ENCODE results near the gene SMARCC1. TPM values are rescaled to one million over a fixed set of nuclear protein-coding genes. Genes with fewer than 3 reads are reported as not detected.

SMARCC1 gene
- polyA plus RNA-seq, 4 donors: 115 to 143 (median 136) TPM

- DNase-seq (ENCODE audit: low read depth in 4 of 4, low spot score in 3 of 4): no peak
Observed at GRCh38 chr3:47641739-47642138, 140.0 kb downstream of the SMARCC1 start.

DNA sequence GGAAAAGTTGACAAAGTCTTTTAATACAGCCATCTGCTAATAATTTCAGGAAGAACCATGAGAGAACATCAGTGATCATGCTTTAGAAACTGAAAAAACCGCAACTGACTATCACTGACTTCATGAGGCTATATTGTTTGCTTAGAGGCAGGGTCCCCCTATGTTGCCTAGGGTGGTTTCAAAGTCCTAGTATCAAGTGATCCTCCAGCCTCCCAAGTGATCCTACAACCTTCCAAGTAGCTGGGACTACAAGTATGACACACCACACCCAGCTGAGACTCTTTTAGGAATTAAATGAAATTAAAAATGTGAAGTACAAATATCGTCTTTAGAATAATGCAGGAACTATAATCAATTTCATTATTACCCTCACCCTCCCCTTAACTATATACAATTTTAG lies 144.8 kb downstream of the SMARCC1 start:
- DNase-seq (ENCODE audit: low read depth in 4 of 4, low spot score in 3 of 4): no peak

GRCh38 chr3:47636225-47636624 lies 145.5 kb downstream of the SMARCC1 start:
- DNase-seq (ENCODE audit: low read depth in 4 of 4, low spot score in 3 of 4): no peak

DNA sequence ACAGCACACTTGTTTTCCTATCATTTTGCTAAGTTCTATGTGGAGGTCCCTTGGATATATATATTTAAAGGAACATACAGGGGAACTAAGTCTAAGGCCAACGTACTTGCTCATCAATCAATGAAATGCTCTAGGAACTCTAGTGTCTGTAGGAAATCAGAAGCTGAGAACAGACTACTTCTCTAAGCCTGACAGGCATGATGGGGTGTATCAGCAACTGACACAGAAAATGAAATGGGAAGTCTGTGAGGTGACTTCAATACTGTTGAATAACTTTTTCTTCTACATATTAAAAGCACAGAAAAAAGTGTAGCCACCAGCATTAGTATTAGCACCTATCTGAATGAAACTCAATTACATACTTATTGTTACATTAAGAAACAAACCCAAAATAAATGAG lies 146.2 kb downstream of the SMARCC1 start:
- DNase-seq (ENCODE audit: low read depth in 4 of 4, low spot score in 3 of 4): no peak

- DNase-seq (ENCODE audit: low read depth in 4 of 4, low spot score in 3 of 4): no peak
Observed at GRCh38 chr3:47634996-47635395, 146.7 kb downstream of the SMARCC1 start.

- DNase-seq (ENCODE audit: low read depth in 4 of 4, low spot score in 3 of 4): no peak
Observed at GRCh38 chr3:47630810-47631209, 150.9 kb downstream of the SMARCC1 start.

GRCh38 chr3:47629770-47630169 lies 151.9 kb downstream of the SMARCC1 start:
- DNase-seq (ENCODE audit: low read depth in 4 of 4, low spot score in 3 of 4): no peak

DNA sequence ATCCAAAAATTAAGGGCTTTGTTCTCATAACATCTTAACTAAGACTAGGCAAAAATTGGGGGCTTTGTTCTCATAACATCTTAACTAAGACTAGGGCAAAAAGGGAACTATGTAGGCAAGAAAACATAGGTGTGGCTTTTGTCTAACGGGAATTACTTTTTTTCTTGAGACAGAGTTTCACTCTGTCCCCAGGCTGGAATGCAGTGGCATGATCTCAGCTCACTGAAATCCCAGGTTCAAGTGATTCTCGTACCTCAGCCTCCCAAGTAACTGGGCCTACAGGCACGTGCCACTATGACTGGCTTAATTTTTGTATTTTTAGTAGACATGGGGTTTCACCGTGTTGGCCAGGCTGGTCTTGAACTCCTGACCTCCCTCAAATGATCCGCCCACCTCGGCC lies 153.3 kb downstream of the SMARCC1 start:
- no peak for DNase-seq (ENCODE audit: low read depth in 4 of 4, low spot score in 3 of 4)

GRCh38 chr3:47622671-47623461 lies 158.8 kb downstream of the SMARCC1 start:
- DNase-seq (ENCODE audit: low read depth in 4 of 4, low spot score in 3 of 4): no peak

DNA sequence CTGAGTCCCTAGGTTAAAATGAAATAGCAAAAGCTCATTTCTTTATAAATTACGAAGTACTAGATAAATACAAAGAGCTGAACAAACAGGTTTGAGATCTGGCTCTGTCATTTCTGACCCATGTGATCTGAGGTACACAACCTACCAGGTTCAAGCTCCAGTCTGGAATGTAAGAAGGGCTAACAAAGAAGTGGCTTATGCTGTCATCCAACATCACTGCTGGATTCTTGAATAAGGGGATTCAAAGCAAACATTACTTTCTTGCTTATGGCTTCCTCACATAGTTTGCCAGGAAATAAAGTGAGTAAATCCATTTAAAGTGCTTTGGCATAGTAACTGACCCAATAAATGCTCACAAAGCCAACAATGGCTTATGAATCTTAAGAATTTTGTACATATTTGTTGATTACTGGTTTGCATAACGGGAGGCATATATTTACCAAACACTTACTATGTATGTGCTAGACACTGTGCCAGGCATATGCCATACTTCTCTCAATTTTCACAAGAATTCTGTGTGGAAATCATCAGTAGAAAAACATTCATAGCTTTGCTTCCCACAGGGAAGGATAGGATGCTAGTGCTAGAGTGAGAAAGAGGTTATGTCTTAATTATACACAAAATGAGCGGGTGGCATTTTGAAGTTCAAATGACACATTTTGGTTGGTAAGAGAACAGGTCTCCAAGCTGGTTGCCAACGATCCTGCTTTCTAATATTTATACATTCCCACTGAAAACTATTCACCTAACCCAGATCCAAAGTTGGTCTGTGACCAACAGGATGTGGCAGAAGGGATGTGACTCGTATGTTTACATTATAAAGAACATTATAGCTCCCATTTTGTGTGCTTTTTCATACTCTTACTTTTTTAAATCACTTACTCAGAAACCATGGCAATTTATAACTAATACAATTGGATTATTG lies 164.3 kb downstream of the SMARCC1 start:
- no peak for DNase-seq (ENCODE audit: low read depth in 4 of 4, low spot score in 3 of 4)

- no peak for DNase-seq (ENCODE audit: low read depth in 4 of 4, low spot score in 3 of 4)
Observed at GRCh38 chr3:47614788-47615187, 166.9 kb downstream of the SMARCC1 start.

DNA sequence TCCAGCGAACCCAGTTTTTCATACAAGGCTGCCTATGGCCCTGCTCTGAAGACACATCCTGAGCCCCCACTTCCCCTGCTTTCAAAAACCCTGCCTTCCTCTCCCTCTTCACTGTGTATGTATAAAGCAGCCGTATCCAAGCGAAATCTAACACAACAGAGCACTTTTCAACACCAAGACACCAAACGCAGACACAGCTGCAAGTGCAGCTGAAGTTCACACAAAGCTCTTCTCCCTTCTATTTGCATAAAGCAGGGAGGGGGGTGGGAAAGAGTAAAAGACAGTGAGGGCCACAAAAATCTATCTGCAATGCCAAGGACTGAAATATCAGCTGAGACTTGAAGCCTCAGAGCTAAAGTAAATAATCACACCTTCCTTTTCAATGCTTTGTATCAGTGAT lies 168.0 kb downstream of the SMARCC1 start:
- no peak for DNase-seq (ENCODE audit: low read depth in 4 of 4, low spot score in 3 of 4)

GRCh38 chr3:47612879-47613278 lies 168.8 kb downstream of the SMARCC1 start:
- no peak for DNase-seq (ENCODE audit: low read depth in 4 of 4, low spot score in 3 of 4)

- no peak for DNase-seq (ENCODE audit: low read depth in 4 of 4, low spot score in 3 of 4)
Observed at GRCh38 chr3:47612178-47612577, 169.5 kb downstream of the SMARCC1 start.

- DNase-seq (ENCODE audit: low read depth in 4 of 4, low spot score in 3 of 4): no peak
Observed at GRCh38 chr3:47611576-47611975, 170.1 kb downstream of the SMARCC1 start.

- DNase-seq (ENCODE audit: low read depth in 4 of 4, low spot score in 3 of 4): no peak
Observed at GRCh38 chr3:47610583-47610982, 171.1 kb downstream of the SMARCC1 start.

- no peak for DNase-seq (ENCODE audit: low read depth in 4 of 4, low spot score in 3 of 4)
Observed at GRCh38 chr3:47607335-47607734, 174.4 kb downstream of the SMARCC1 start.

DNA sequence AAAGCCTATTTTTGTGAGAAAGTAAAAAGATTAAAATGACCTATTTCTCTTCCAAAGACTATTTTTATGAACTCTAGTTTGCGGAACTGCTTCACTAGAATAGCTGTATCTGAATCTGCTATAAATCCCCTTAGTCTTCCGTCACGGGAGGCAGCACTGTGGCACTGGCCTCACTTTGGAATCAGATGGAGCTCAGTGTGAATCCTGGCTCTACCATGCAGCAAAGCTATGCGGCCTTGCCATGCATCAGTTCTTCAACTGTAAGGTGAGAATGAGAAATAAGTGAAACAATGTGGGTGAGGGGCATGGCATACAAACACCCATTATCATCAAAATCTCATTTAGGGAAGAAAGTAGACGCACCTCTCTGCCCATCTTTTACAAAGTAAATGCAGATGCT lies 175.5 kb downstream of the SMARCC1 start:
- no peak for DNase-seq (ENCODE audit: low read depth in 4 of 4, low spot score in 3 of 4)

DNA sequence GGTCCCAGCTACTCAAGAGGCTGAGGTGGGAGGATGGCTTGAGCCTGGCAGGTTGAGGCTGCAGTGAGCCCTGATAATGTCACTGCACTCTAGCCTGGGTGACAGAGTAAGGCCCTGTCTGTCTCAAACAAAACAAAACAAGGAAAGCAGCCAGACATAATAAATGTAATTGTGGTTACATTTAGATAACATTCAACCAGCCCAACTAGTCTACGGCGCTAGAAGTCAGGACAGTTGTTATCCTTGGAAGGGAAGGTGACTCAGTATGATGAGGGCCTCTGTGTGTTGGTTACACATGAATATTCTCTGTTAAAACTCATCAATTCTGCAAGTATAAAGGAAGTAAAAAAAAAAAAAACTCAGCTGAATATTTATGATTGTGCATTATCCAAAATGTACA lies 176.0 kb downstream of the SMARCC1 start:
- DNase-seq (ENCODE audit: low read depth in 4 of 4, low spot score in 3 of 4): no peak

GRCh38 chr3:47604145-47604544 lies 177.5 kb downstream of the SMARCC1 start:
- DNase-seq (ENCODE audit: low read depth in 4 of 4, low spot score in 3 of 4): no peak

DNA sequence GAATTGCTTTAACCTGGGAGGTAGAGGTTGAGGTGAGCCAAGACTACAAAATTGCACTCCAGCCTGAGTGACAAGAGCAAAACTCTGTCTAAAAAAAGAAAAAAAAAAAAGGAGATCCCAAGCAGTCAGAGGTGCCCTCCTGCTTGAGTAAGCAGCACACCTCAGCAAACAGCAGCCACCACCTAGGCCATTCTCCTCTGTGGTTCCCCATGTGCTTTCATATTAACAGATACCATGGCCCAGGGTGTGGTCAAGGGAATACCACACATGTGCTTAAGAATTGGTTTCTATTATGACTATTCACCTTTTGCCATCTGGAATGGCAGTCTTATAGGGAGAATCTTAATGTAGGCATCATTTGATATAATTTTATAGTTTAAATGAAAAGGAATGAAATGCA lies 178.4 kb downstream of the SMARCC1 start:
- no peak for DNase-seq (ENCODE audit: low read depth in 4 of 4, low spot score in 3 of 4)

DNA sequence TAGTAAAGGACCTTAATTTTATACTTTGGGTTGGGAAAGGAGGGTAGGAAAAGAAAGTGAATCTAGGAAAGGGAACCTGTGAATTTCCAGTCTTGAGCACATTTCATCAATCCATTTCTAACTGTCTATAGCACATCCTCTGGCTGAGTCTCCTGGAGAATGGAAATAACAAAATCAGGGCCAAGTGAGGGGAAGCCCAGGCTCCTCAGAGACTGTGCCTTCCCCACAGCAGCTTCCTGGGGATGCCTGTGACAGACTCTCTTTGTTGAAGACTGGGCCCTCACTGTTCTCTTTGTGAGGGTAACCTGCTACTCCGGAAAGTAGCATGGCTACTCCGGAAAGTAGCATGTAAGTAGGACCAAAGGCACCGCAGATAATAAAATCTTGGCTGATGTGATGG lies 180.4 kb downstream of the SMARCC1 start:
- DNase-seq (ENCODE audit: low read depth in 4 of 4, low spot score in 3 of 4): no peak
